Measurements from ENCODE around the gene TTLL11.

Gene TTLL11

GRCh38 chr9:122056484-122056883, 36.6 kb downstream of the TTLL11 start:
- FAIRE-seq (no peak), DNase-seq (ENCODE audit: insufficient read length, low spot score) (no peak)

GRCh38 chr9:122055701-122056100, 37.4 kb downstream of the TTLL11 start:
- no peak for DNase-seq (ENCODE audit: insufficient read length, low spot score)
- FAIRE-seq: no peak

- no peak for FAIRE-seq
- no peak for DNase-seq (ENCODE audit: insufficient read length, low spot score)
These were observed 39.3 kb downstream of the TTLL11 start for GRCh38 chr9:122053567-122054350.

- no peak for DNase-seq (ENCODE audit: insufficient read length, low spot score)
- no peak for FAIRE-seq
These were observed 40.0 kb downstream of the TTLL11 start for GRCh38 chr9:122053064-122053463.

- FAIRE-seq: peak; percentile 58
- DNase-seq (ENCODE audit: insufficient read length, low spot score): no peak
These were observed 41.5 kb downstream of the TTLL11 start for GRCh38 chr9:122051351-122052321.

GRCh38 chr9:122050167-122050566, 42.9 kb downstream of the TTLL11 start:
- FAIRE-seq (no peak), DNase-seq (ENCODE audit: insufficient read length, low spot score) (no peak)

GRCh38 chr9:122042056-122042455, 51.1 kb downstream of the TTLL11 start:
- FAIRE-seq (no peak), DNase-seq (ENCODE audit: insufficient read length, low spot score) (no peak)

GRCh38 chr9:122040561-122041242, 52.4 kb downstream of the TTLL11 start:
- no peak for FAIRE-seq
- no peak for DNase-seq (ENCODE audit: insufficient read length, low spot score)

GRCh38 chr9:122039234-122039633, 53.9 kb downstream of the TTLL11 start:
- DNase-seq (ENCODE audit: insufficient read length, low spot score) (no peak), FAIRE-seq (no peak)

GRCh38 chr9:122036988-122037387, 56.1 kb downstream of the TTLL11 start:
- no peak for DNase-seq (ENCODE audit: insufficient read length, low spot score)
- no peak for FAIRE-seq

- FAIRE-seq (no peak), DNase-seq (ENCODE audit: insufficient read length, low spot score) (no peak)
These were observed 56.7 kb downstream of the TTLL11 start for GRCh38 chr9:122036408-122036807.

GRCh38 chr9:122033775-122034373, 59.2 kb downstream of the TTLL11 start:
- DNase-seq (ENCODE audit: insufficient read length, low spot score) (no peak), FAIRE-seq (no peak)

- DNase-seq (ENCODE audit: insufficient read length, low spot score) (no peak), FAIRE-seq (no peak)
These were observed 60.8 kb downstream of the TTLL11 start for GRCh38 chr9:122032346-122032745.

GRCh38 chr9:122031776-122032175, 61.3 kb downstream of the TTLL11 start:
- DNase-seq (ENCODE audit: insufficient read length, low spot score) (no peak), FAIRE-seq (no peak)

GRCh38 chr9:122031157-122031556, 62.0 kb downstream of the TTLL11 start:
- no peak for DNase-seq (ENCODE audit: insufficient read length, low spot score)
- no peak for FAIRE-seq

- DNase-seq (ENCODE audit: insufficient read length, low spot score): no peak
- FAIRE-seq: no peak
These were observed 62.8 kb downstream of the TTLL11 start for GRCh38 chr9:122030357-122030756.

GRCh38 chr9:122029898-122030297, 63.2 kb downstream of the TTLL11 start:
- DNase-seq (ENCODE audit: insufficient read length, low spot score) (no peak), FAIRE-seq (no peak)

GRCh38 chr9:122028089-122028488, 65.0 kb downstream of the TTLL11 start:
- DNase-seq (ENCODE audit: insufficient read length, low spot score) (no peak), FAIRE-seq (no peak)

GRCh38 chr9:122020398-122020797, 72.7 kb downstream of the TTLL11 start:
- no peak for FAIRE-seq
- DNase-seq (ENCODE audit: insufficient read length, low spot score): no peak

GRCh38 chr9:122016744-122017143, 76.4 kb downstream of the TTLL11 start:
- no peak for DNase-seq (ENCODE audit: insufficient read length, low spot score)
- FAIRE-seq: no peak

GRCh38 chr9:122016309-122016708, 76.8 kb downstream of the TTLL11 start:
- FAIRE-seq (no peak), DNase-seq (ENCODE audit: insufficient read length, low spot score) (no peak)

Data from GM19239 (cell line).